Stimulated activated CD4-positive, alpha-beta T cell treated with anti-CD3 and anti-CD28 coated beads, Interleukin-12 subunit alpha, Interleukin-12 subunit beta, amount 100 ng/mL, for 4 hours (primary cell): ENCODE data around the gene NEK4.

ENCODE experiments used
- DNase-seq: peaks from one replicate; pipeline ENCODE4 v3.0.0-alpha.2; 2020

The NEK4 gene

GRCh38 chr3:52792961-52793695, 22.4 kb upstream of the NEK4 start:
- no peak for DNase-seq

DNA sequence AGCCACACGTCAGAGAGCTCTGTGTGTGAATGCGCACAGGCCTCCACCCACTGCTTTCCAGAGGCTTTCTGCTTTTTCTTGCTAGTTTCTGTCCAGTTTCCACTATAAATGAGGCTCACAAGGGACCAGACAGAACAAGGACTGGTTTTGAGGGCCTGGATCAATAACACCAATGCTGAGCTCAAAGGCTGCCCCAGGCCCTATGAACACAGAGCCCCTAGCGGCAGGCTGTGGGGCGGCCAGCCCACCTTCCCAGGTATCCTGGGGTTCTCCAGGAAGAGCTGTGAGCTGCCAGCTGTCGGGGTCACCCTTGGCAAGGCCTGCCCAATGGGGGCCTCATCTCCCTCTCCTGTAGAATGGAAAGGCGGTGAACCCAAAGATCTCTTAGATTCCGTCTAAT, 21.7 kb upstream of the NEK4 start:
- no peak for DNase-seq

DNA sequence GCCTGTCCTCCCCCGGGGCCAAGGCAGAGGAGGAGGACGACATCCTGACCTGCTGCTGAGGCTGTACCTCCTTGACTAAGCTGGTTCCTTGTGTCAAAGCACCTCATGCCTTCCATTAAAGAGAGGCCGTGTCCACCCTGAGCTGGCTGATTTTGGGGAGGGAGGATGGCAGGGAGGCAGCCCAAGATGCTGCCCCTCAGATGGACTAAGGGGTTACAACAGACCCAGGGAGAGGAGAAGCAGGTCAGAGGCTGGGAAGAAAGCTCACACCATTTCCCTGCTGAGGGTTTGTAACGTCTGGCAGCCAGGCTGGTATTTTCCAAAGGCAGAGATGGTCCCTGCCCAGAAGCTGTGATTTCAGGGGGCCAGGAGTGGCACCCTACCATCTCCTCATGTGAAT, 21.2 kb upstream of the NEK4 start:
- no peak for DNase-seq

GRCh38 chr3:52791366-52791765, 20.6 kb upstream of the NEK4 start:
- no peak for DNase-seq

GRCh38 chr3:52790741-52791140, 20.0 kb upstream of the NEK4 start:
- DNase-seq = no peak

GRCh38 chr3:52790337-52790736, 19.6 kb upstream of the NEK4 start:
- no peak for DNase-seq

DNA sequence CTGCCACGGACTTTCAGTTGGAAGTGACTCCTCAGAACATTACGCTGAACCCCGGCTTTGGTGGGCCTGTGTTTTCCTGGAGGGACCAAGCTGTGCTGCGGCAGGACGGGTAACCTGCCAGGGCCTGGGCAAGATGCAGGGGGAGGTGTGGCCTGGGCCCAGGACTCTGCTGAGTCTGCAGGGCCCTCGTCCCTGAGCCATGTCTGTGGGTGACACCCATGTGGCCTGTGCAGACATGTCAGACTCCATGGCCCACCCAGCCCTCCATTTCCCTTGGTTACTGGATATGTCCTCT, 19.0 kb upstream of the NEK4 start:
- no peak for DNase-seq

GRCh38 chr3:52788890-52789745, 18.4 kb upstream of the NEK4 start:
- no peak for DNase-seq

GRCh38 chr3:52787672-52788625, 17.2 kb upstream of the NEK4 start:
- DNase-seq = no peak

GRCh38 chr3:52787246-52787645, 16.5 kb upstream of the NEK4 start:
- DNase-seq = no peak

DNA sequence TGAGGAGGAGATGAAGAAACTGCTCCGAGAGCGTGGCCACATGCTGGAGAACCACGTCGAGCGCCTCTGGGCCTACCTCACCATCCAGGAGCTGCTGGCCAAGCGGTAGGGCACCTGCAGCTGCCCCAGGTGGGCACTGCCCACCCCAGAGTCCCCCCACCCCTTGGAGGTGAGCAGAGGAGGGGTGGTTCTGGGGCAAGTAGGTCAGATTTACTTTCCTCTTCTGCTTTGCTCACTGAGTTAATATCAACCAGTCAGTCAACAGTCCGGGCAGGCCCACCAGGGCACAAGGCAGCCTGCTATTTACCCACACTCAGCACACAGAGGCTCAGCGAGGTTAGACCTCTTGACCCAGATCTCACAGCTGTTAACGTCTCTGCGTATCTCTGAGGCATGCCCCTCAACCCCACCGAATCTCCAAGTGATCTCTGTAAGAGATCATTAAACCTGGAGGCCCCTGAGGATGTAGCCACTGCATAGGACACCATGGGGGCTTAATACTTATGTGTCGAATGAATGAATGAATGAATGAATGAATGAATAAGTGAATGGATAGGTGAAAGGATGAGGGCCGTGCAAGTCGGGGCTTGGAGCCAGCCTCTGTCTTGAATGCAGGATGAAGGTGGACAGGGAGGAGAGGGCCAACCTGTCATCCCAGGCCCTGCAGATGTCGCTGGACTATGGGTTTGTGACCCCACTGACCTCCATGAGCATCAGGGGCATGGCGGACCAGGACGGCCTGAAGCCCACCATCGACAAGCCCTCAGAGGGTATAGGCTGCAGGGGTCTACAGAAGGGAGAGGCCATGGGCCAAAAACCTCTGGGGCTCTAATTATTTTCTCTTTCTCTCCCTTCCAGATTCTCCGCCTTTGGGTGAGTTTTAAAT, 15.8 kb upstream of the NEK4 start:
- DNase-seq = no peak

DNA sequence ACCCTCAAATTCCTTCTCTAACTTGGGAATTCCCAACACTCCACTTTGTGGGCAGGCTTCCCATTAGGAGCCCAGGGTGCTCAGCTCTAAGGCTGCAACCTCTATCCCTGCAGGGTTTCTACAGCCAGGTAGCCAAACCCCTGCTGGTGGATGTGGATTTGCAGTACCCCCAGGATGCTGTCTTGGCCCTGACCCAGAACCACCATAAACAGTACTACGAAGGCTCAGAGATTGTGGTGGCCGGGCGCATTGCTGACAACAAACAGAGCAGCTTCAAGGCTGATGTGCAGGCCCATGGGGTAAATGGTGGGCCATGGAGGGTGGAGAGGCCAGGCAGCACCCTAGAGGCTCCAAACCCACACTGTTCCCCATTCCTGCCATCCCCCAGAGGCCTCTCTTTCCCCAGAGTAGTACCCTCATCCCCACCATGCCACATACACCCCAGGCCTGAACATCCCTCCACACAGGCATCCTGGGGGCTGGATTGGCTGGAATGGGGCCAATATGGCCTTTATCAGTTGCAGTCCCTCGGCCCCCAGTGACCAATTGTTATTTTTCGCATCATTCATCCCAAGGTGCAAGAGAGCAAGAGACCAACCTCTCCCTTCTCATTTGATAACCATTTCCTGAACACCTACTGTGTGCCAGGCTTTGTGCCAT, 14.3 kb upstream of the NEK4 start:
- no peak for DNase-seq

GRCh38 chr3:52784021-52784621, 13.4 kb upstream of the NEK4 start:
- no peak for DNase-seq

GRCh38 chr3:52783211-52783555, 12.4 kb upstream of the NEK4 start:
- DNase-seq = no peak

DNA sequence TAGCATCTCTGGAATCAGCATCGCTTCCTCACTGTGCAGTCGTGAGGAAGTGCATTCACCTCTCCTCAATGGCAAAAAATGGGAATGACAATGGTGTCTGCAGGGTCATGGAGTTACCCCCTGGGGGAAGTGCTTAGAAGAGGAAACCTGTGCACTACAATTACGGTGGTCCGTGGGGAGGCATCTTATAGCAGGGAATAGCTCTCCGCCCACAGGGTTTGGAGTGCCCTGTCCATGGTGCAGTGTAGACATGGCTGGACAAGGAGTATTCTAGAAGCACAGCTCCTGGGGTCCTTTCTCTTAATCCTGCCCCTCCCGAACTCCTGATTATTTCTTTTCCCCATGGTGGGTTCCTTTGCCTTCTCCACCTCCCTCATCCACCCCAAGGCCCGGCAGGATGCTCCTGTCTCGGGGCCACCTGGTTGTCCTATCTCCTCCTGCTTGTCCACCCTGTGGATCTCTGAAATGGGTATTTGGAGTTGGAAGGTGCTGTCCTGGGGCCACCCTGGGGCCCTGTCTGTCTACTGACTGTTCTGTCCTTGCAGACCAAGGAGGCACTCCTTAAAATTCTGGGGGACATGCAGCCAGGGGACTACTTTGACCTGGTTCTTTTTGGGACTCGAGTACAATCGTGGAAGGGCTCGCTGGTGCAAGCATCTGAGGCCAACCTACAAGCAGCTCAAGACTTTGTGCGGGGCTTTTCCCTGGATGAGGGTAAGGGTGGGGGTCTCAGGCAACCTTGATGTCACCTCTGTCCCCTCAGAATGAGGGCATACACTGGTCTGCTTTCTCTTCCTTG, 11.9 kb upstream of the NEK4 start:
- DNase-seq = no peak

DNA sequence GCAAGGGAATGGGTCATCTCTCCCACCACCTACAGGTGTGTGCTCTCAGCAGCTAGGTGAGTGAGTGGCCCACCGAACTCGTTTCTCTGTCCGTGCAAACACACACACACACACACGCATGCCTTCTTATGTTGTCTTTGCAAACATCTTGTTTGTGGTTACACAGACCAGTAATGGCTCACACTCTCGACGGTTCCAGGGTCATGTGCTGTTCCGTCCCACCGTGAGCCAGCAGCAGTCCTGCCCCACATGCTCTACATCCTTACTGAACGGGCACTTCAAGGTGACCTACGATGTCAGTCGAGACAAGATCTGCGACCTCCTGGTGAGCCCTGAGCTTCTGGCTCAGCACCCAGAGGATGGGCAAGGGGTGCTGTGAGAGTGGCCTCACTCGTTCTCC, 11.0 kb upstream of the NEK4 start:
- DNase-seq = no peak

DNA sequence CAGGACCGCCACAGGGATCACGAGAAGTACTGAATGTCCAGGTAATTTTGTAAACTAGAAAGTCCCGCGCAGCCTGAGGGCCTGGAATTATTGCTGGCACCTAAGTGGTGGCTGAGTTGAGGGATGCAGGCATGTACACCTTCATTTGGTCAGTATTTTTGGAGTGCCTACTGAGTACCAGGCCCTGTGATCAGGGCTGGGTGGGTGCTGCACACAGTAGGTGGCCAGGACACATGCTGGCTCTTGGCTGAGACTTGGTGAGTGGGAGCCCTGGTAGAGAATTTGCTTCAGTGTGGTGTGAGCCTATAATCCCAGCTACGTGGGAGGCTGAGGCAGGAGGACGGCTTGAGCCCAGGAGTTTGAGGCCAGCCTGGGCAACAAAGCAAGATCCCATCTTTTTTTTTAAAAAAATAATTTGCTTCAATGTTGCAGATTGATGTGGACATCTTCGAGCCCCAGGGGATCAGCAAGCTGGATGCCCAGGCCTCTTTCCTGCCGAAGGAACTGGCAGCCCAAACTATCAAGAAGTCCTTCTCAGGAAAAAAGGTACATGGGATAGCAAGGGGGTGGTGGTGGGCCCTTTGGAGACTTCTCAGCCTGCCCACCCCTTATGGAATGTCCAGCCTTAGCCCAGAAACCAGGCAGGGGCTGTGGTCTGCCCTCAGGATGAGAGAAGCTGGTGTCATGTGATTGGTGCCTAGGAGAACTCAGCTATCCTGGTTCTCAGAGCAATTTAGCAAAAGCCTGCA, 9.3 kb upstream of the NEK4 start:
- DNase-seq = no peak

GRCh38 chr3:52779011-52779836, 8.5 kb upstream of the NEK4 start:
- DNase-seq = no peak
